Heart right ventricle (tissue), 16 donors: ENCODE results near the gene IFI6. TPM values are rescaled to one million over a fixed set of nuclear protein-coding genes. Genes with fewer than 3 reads are reported as not detected.
A peak's percentile ranks its signal among the peaks of the same experiment; 100 is the strongest.

Source experiments
- ATAC-seq, 8 donors: fragments of 200-7000 bp; cut with Tn5 transposase; one replicate each; pipeline ENCODE4 v1.9.1; 2020; ENCODE audit warnings: mild to moderate bottlenecking in 8 of 8, moderate library complexity in 8 of 8, moderate number of reproducible peaks in 1 of 8
- DNase-seq, 2 donors: peaks; one replicate each; pipeline ENCODE4 v3.0.0-alpha.2; 2020
- H3K27ac ChIP-seq, 10 donors: fragments of 200-600 bp; sonication (generic) in 2 of 10; one replicate each; pipeline versions ENCODE4 v1.5.0 to v1.8.0; 2020 to 2022; ENCODE audit warnings: mild to moderate bottlenecking in 3 of 10
- H3K27me3 ChIP-seq, 7 donors: fragments of 200-600 bp; one replicate each; pipeline ENCODE4 v1.8.0; 2021 to 2022; ENCODE audit warnings: mild to moderate bottlenecking in 2 of 7
- H3K36me3 ChIP-seq, 9 donors: fragments of 200-600 bp; sonication (generic) in 1 of 9; one replicate each; pipeline versions ENCODE4 v1.5.0 to v1.8.0; 2020 to 2022; ENCODE audit warnings: mild to moderate bottlenecking in 2 of 9
- H3K4me1 ChIP-seq, 9 donors: fragments of 200-600 bp; sonication (generic) in 1 of 9; one replicate each; pipeline versions ENCODE4 v1.5.0 to v1.8.0; 2020 to 2022; ENCODE audit warnings: mild to moderate bottlenecking in 4 of 9
- H3K4me3 ChIP-seq, 10 donors: fragments of 200-600 bp; sonication (generic) in 2 of 10; one replicate each; pipeline versions ENCODE4 v1.5.0 to v1.8.0; 2020 to 2022; ENCODE audit warnings: mild to moderate bottlenecking in 7 of 10, moderate library complexity in 2 of 10
- H3K9me3 ChIP-seq, 11 donors: fragments of 200-600 bp in 10 of 11; sonication (generic) in 2 of 11; one replicate each; pipeline versions ENCODE4 v1.5.0 to v1.8.0; 2013 to 2022; ENCODE audit warnings: mild to moderate bottlenecking in 2 of 11, control low read depth in 1 of 11, moderate library complexity in 1 of 11
- WGBS, 2 donors: extraction: QIAGEN DNeasy Blood & Tissue Kit; methylation state at CpG; one replicate each; pipeline ENCODE4 v1.1.7; 2013; ENCODE audit warnings: inconsistent platforms in 1 of 2; 5-methylcytosine and 5-hydroxymethylcytosine counted together
- intact Hi-C, 10 donors: fragments of 100-400 bp; cut with DNase I; formaldehyde crosslinking; loops; one replicate each; pipeline versions ENCODE4 v1.11.1 to v1.14.2; 2022
- polyA plus RNA-seq, 2 donors: library from polyadenylated mRNA; stranded (reverse); fragments of 200-250 nt; gene quantifications; one replicate each; pipeline ENCODE4 v1.2.3, GENCODE V29; 2013
- total RNA-seq, 10 donors: library from RNA; stranded (reverse); fragmentation: NEBNext Ultra II Directional in 3 of 10; extraction: Animal tissue kit (Norgen Biotek cat#: 25700) in 3 of 10; gene quantifications; one replicate each; pipeline versions ENCODE4 v1.2.1 to v1.2.4, GENCODE V29; 2021 to 2023
- TF ChIP-seq, protein P1 (sequence below), 9 donors: fragments of 200-600 bp; sonication (generic) in 2 of 9; IDR thresholded peaks; one replicate each; pipeline versions ENCODE4 v1.5.0 to v1.8.0; 2021 to 2022; ENCODE audit warnings: antibody characterized with exemption in 9 of 9, mild to moderate bottlenecking in 5 of 9, moderate library complexity in 1 of 9
- donor health status: Arrhythmogenic right ventricular cardiomyopathy.
- donor health status: ischemic (EF 13 %, LVEDD 7.1; RV severe dilation, severe dysfunction).
- donor health status: healthy with polysubstance abuse.
- donor health status: DM: no; HTN: yes; CAD: no.
- donor health status: DM: no; HTN: no; CAD: no.
- donor health status: ischemic (EF 25% LVEDD 6.9; RV normal size, moderate dysfunction).
- donor health status: ischemic (EF 25% LVEDD 5.7; RV mildly dilated, moderate dysfunction).
- donor health status: healthy.
- donor health status: DM: yes; HTN: yes; CAD: no.
- donor health status: Ischemic cardiomyopathy.
- donor health status: ischemic (EF 35%, LVEDD 5.7; RV mildly dilated, moderate dysfunction).
- donor health status: nonischemic (EF 11% LVEDD 7.7; RV severe dilation, severe dysfunction).
- donor health status: DM: yes; HTN: yes; CAD: no.
- donor health status: PGD.
- donor health status: ischemic (EF 29% LVEDD 5.4; RV normal size, mild dysfunction).
- donor health status: nonischemic (EF 23%, LVEDD 6.1; RV moderate dilation, normal function).

The IFI6 gene
- total and polyA plus RNA-seq, 12 donors, result 24.2 to 143 (median 48.5) TPM

DNA sequence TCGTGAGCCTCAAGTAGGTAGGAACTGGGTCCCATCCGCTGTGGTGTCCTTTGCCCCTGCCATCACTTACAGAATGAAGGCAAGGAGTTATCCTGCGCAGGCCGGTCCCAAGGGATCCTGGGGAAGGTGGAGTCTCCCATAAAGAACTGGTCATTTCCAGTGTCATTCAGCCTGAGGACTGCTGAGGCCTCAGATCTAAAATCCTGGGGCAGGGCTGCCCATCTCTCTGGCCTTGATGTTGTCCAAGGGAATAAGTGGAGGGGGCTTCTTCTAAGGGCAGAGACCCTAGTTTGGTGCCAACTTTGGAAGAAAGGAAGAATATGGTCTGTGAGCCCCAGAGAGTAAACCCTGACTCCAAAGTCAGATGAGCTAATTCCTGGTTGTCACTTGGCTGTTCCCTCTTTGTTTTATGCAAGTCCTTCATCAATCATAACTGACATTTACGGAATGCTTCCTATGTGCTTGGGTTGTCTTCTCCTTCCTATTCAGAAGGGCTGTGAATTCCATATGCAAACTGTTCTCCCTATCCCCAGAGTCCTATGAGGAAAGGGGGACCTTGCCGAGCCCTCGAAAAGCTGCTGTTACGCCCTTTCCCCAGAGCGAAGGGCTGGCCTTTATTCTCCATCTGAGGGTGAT, 6.9 kb downstream of the IFI6 start:
- no peaks in the 10 kb centered on the region for H3K27me3 ChIP-seq
- ATAC-seq (no peak), DNase-seq (no peak)
- no peak overlapping the region for H3K4me3 ChIP-seq
- TF ChIP-seq, protein P1, sequence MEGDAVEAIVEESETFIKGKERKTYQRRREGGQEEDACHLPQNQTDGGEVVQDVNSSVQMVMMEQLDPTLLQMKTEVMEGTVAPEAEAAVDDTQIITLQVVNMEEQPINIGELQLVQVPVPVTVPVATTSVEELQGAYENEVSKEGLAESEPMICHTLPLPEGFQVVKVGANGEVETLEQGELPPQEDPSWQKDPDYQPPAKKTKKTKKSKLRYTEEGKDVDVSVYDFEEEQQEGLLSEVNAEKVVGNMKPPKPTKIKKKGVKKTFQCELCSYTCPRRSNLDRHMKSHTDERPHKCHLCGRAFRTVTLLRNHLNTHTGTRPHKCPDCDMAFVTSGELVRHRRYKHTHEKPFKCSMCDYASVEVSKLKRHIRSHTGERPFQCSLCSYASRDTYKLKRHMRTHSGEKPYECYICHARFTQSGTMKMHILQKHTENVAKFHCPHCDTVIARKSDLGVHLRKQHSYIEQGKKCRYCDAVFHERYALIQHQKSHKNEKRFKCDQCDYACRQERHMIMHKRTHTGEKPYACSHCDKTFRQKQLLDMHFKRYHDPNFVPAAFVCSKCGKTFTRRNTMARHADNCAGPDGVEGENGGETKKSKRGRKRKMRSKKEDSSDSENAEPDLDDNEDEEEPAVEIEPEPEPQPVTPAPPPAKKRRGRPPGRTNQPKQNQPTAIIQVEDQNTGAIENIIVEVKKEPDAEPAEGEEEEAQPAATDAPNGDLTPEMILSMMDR (IDR thresholded peaks at IDR 0.05), result no peak
- H3K27ac ChIP-seq, result no peak overlapping the region
- 81 to 89% methylated on average over 9 of the region's 9 CpGs for WGBS, 2 donors
- peaks cover 2 to 65% (median 32%) of the 10 kb centered on the region in 9 donors for H3K4me1 ChIP-seq
- peaks cover 0 to 41% (median 0%) of the 10 kb centered on the region in 9 donors for H3K36me3 ChIP-seq
- H3K9me3 ChIP-seq, result no peaks in the 10 kb centered on the region
- intact Hi-C loops, result loop anchor here in 7 of 10 donors (2.0 to 10.0 kb wide), 5 partner anchors 260 to 366 kb away; partner anchors contain the start of gene GPR3 (in 1 of the 7)

GRCh38 chr1:27664291-27664690, 7.7 kb downstream of the IFI6 start:
- peak overlapping the region in 1 of 10 donors; percentile 24 for H3K27ac ChIP-seq
- TF ChIP-seq, protein P1 (IDR thresholded peaks at IDR 0.05), result no peak
- 74 to 78% methylated on average over 8 of the region's 8 CpGs for WGBS, 2 donors
- H3K27me3 ChIP-seq, result no peaks in the 10 kb centered on the region
- DNase-seq (no peak), ATAC-seq (no peak)
- H3K4me1 ChIP-seq, result peaks cover 5 to 63% (median 31%) of the 10 kb centered on the region in 9 donors
- H3K9me3 ChIP-seq, result no peaks in the 10 kb centered on the region
- H3K4me3 ChIP-seq, result no peak overlapping the region
- intact Hi-C loops, result loop anchor here in 9 of 10 donors (2.0 to 10.0 kb wide), 9 partner anchors 107 to 365 kb away; partner anchors contain the start of gene GPR3 (in 1 of the 9)
- H3K36me3 ChIP-seq, result peaks cover 0 to 41% (median 0%) of the 10 kb centered on the region in 9 donors

DNA sequence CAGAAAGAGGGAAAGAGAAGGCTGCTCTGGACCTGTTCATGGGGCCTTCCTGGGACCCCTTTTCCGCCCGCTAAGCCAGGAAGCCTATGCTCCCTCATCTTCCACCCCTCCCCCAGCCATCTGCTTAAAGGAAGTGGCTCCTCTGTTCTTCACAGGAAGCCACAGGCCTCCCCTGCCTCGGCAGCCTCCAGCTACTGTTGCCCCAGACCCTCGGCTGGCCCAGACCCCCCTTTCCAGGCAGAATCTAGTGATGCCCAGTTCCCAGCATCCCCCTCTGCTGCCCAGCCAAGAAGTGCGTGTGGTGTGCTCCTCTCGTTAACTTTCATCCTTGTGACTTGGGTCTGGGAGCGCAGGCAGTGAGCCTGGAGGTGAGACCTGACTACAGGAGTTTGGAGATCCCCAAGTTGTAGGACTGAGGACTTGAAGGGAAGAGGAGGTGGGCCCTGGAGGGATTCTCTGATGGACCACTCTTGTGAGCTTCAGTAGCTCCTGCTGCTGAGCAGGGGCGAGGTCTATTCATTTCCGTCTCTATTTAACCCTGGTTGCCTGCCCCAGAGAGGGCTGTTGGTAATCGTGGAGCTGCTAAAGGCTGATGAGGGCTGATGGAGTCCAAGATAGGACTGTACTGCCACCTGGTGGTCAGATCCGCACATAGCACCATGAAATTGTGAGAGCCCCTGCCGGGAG, 9.1 kb downstream of the IFI6 start:
- H3K9me3 ChIP-seq, result no peaks in the 10 kb centered on the region
- peak overlapping the region in 9 of 10 donors; percentile 23 to 85 (median 76) for H3K27ac ChIP-seq
- TF ChIP-seq, protein P1 (IDR thresholded peaks at IDR 0.05), result peak; percentile 85 to 94 (median 91)
- H3K4me3 ChIP-seq, result no peak overlapping the region
- DNase-seq (peak; percentile 73 to 86), ATAC-seq (peak; percentile 49 to 75 (median 68))
- WGBS, 2 donors, result 27 to 28% methylated on average over 12 of the region's 12 CpGs
- no peaks in the 10 kb centered on the region for H3K27me3 ChIP-seq
- peaks cover 8 to 65% (median 38%) of the 10 kb centered on the region in 9 donors for H3K4me1 ChIP-seq
- peaks cover 0 to 32% (median 0%) of the 10 kb centered on the region in 9 donors for H3K36me3 ChIP-seq
- intact Hi-C loops, result loop anchor here (1.0 to 10.0 kb wide), 14 partner anchors 18 to 361 kb away; partner anchors contain the start of gene GPR3 (in 1 of the 10)

DNA sequence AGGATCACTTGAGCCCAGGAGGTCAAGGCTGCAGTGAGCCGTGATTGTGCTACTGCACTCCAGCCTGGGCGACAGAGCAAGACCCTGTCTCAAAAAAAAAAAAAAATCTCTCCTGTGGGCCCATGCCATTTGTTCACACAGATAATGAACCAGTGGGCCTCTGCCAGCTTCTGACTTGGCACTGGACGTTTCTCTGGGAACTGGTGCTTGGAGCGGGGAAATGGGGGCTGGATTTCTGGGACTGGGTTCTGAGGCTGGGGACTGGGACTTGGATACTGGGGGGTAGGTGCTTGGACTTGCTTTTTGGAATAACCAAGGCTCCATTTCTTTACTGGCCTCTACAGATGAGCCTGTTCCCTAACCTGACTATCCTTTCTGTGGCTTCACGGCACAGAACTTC, 9.7 kb downstream of the IFI6 start:
- Histone ChIP-seq H3K36me3 (peaks cover 0 to 26% (median 0%) of the 10 kb centered on the region in 9 donors), H3K4me1 (peaks cover 8 to 59% (median 38%) of the 10 kb centered on the region in 9 donors), H3K4me3 (no peak overlapping the region), H3K27me3 (no peaks in the 10 kb centered on the region), H3K27ac (peak overlapping the region in 9 of 10 donors; percentile 23 to 85 (median 76)), H3K9me3 (no peaks in the 10 kb centered on the region)
- intact Hi-C loops, result loop anchor here (1.0 to 10.0 kb wide), 12 partner anchors 17 to 360 kb away; partner anchors contain the start of gene GPR3 (in 1 of the 10)
- ATAC-seq (no peak), DNase-seq (no peak)
- 69 to 73% methylated on average over 5 of the region's 5 CpGs for WGBS, 2 donors
- TF ChIP-seq, protein P1 (IDR thresholded peaks at IDR 0.05), result no peak
